ENCODE data around the gene CLDN10. TPM values are rescaled to one million over a fixed set of nuclear protein-coding genes. Genes with fewer than 3 reads are reported as not detected.

Gene CLDN10
- total RNA-seq, 1 donor from 2014 or later: 0.32 TPM

GRCh38 chr13:95579303-95579702 lies 26.8 kb downstream of the CLDN10 start:
- FAIRE-seq (no peak), DNase-seq (ENCODE audit: low read depth) (no peak)
- Histone ChIP-seq H3K4me3 (ENCODE audit: insufficient read depth, low read depth, low read length) (no peak overlapping the region), H3K36me3 (ENCODE audit: insufficient read depth, low read length) (peaks cover 41% of the 10 kb centered on the region), H3K9me3 (ENCODE audit: insufficient read depth, low read depth, low read length) (no peaks in the 10 kb centered on the region), H3K27ac (ENCODE audit: low read depth, low read length) (no peak overlapping the region), H3K4me1 (ENCODE audit: insufficient read depth, low read length) (no peaks in the 10 kb centered on the region), H3K4me2 (ENCODE audit: low read length) (no peak overlapping the region), H3K9ac (ENCODE audit: low read length) (no peak overlapping the region), H4K20me1 (ENCODE audit: insufficient read depth, low read length) (no peaks in the 10 kb centered on the region), H2AFZ (ENCODE audit: low read depth, low read length) (no peak overlapping the region), H3K27me3 (ENCODE audit: insufficient read depth, low read length) (no peaks in the 10 kb centered on the region), H3K79me2 (ENCODE audit: insufficient read depth, low read length) (no peaks in the 10 kb centered on the region)
- no peaks in the 10 kb centered on the region for H3K4me1 Mint-ChIP-seq (ENCODE audit: low read depth, unreplicated experiment)
- no peak overlapping the region for H3K27ac Mint-ChIP-seq (ENCODE audit: unreplicated experiment)
- no peaks in the 10 kb centered on the region for H3K9me3 Mint-ChIP-seq (ENCODE audit: unreplicated experiment)
- H3K4me3 Mint-ChIP-seq (ENCODE audit: unreplicated experiment): no peak overlapping the region
- TF ChIP-seq EZH2 (IDR thresholded peaks at IDR 0.05; ENCODE audit: insufficient read depth, low read length) (no peak), CTCF (IDR thresholded peaks at IDR 0.05; ENCODE audit: insufficient read depth, low read depth, low read length) (no peak)
- no peaks in the 10 kb centered on the region for H3K27me3 Mint-ChIP-seq (ENCODE audit: low read depth, unreplicated experiment)
- H3K36me3 Mint-ChIP-seq (ENCODE audit: low read depth, unreplicated experiment): peaks cover 11% of the 10 kb centered on the region

- H3K36me3 ChIP-seq (ENCODE audit: insufficient read depth, low read length): peaks cover 65% of the 10 kb centered on the region
- TF ChIP-seq CTCF (IDR thresholded peaks at IDR 0.05; ENCODE audit: insufficient read depth, low read depth, low read length) (no peak), EZH2 (IDR thresholded peaks at IDR 0.05; ENCODE audit: insufficient read depth, low read length) (no peak)
- H3K9me3 Mint-ChIP-seq (ENCODE audit: unreplicated experiment): no peaks in the 10 kb centered on the region
Measured at GRCh38 chr13:95585867-95586266, 33.3 kb downstream of the CLDN10 start.

GRCh38 chr13:95588134-95588533 lies 35.6 kb downstream of the CLDN10 start:
- H3K36me3 Mint-ChIP-seq (ENCODE audit: low read depth, unreplicated experiment): peaks cover 19% of the 10 kb centered on the region
- H3K27ac Mint-ChIP-seq (ENCODE audit: unreplicated experiment): no peak overlapping the region
- Histone ChIP-seq H3K4me3 (ENCODE audit: insufficient read depth, low read depth, low read length) (no peak overlapping the region), H3K9me3 (ENCODE audit: insufficient read depth, low read depth, low read length) (no peaks in the 10 kb centered on the region), H3K4me1 (ENCODE audit: insufficient read depth, low read length) (no peaks in the 10 kb centered on the region), H4K20me1 (ENCODE audit: insufficient read depth, low read length) (no peaks in the 10 kb centered on the region), H2AFZ (ENCODE audit: low read depth, low read length) (no peak overlapping the region), H3K4me2 (ENCODE audit: low read length) (no peak overlapping the region), H3K27me3 (ENCODE audit: insufficient read depth, low read length) (no peaks in the 10 kb centered on the region), H3K36me3 (ENCODE audit: insufficient read depth, low read length) (peaks cover 62% of the 10 kb centered on the region), H3K9ac (ENCODE audit: low read length) (no peak overlapping the region), H3K27ac (ENCODE audit: low read depth, low read length) (no peak overlapping the region), H3K79me2 (ENCODE audit: insufficient read depth, low read length) (no peaks in the 10 kb centered on the region)
- no peak for FAIRE-seq
- TF ChIP-seq EZH2 (IDR thresholded peaks at IDR 0.05; ENCODE audit: insufficient read depth, low read length) (no peak), CTCF (IDR thresholded peaks at IDR 0.05; ENCODE audit: insufficient read depth, low read depth, low read length) (no peak)
- H3K9me3 Mint-ChIP-seq (ENCODE audit: unreplicated experiment): no peaks in the 10 kb centered on the region
- DNase-seq (ENCODE audit: low read depth): no peak
- H3K27me3 Mint-ChIP-seq (ENCODE audit: low read depth, unreplicated experiment): no peaks in the 10 kb centered on the region
- H3K4me1 Mint-ChIP-seq (ENCODE audit: low read depth, unreplicated experiment): no peaks in the 10 kb centered on the region
- H3K4me3 Mint-ChIP-seq (ENCODE audit: unreplicated experiment): no peak overlapping the region

More at GRCh38 chr13:95585867-95586266, 33.3 kb downstream of the CLDN10 start:
- Histone ChIP-seq H3K27me3 (ENCODE audit: insufficient read depth, low read length) (no peaks in the 10 kb centered on the region), H3K4me3 (ENCODE audit: insufficient read depth, low read depth, low read length) (no peak overlapping the region), H3K9me3 (ENCODE audit: insufficient read depth, low read depth, low read length) (no peaks in the 10 kb centered on the region), H3K9ac (ENCODE audit: low read length) (no peak overlapping the region), H4K20me1 (ENCODE audit: insufficient read depth, low read length) (no peaks in the 10 kb centered on the region), H3K27ac (ENCODE audit: low read depth, low read length) (no peak overlapping the region), H3K79me2 (ENCODE audit: insufficient read depth, low read length) (no peaks in the 10 kb centered on the region), H3K4me2 (ENCODE audit: low read length) (no peak overlapping the region), H3K4me1 (ENCODE audit: insufficient read depth, low read length) (no peaks in the 10 kb centered on the region), H2AFZ (ENCODE audit: low read depth, low read length) (no peak overlapping the region)
- FAIRE-seq: no peak
- H3K27me3 Mint-ChIP-seq (ENCODE audit: low read depth, unreplicated experiment): no peaks in the 10 kb centered on the region
- peaks cover 23% of the 10 kb centered on the region for H3K36me3 Mint-ChIP-seq (ENCODE audit: low read depth, unreplicated experiment)
- no peaks in the 10 kb centered on the region for H3K4me1 Mint-ChIP-seq (ENCODE audit: low read depth, unreplicated experiment)
- no peak overlapping the region for H3K27ac Mint-ChIP-seq (ENCODE audit: unreplicated experiment)
- DNase-seq (ENCODE audit: low read depth): no peak
- no peak overlapping the region for H3K4me3 Mint-ChIP-seq (ENCODE audit: unreplicated experiment)

All from astrocyte (in vitro differentiated cells and primary cell).